ENCODE data around the gene SUGCT.
A peak's percentile ranks its signal among the peaks of the same experiment; 100 is the strongest.

SUGCT gene

DNA sequence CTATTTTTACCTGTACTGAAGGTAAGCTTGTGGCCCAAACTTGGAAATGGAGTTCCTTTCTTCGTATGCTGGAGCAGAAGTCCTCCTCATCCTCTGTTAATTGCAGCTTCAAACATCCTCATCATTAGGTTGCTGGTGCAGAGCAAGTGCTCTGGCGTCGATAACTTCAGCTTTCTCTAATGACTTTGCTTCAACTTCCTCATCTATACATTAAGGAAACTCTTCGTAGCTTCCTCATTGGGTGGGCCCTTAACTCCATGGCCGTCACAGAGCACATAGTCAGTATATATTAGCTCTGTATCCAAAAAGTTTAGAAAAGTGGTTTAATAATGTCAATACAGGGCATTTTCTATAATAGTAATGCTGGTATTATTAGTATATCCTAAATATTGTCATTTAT, 447.7 kb downstream of the SUGCT start:
- TF ChIP-seq GABPA (IDR thresholded peaks at IDR 0.05; ENCODE audit: low read depth) = no peak
- no peak for TF ChIP-seq POLR2AphosphoS5 (IDR thresholded peaks at IDR 0.05; ENCODE audit: low read depth)
- no peak overlapping the region for H3K27ac ChIP-seq (replicated peaks)
- no peak overlapping the region for H3K4me3 ChIP-seq (replicated peaks; ENCODE audit: insufficient read depth, low read length)
- peak; percentile 26 to 45 for DNase-seq (ENCODE audit: low read depth in 1 of 2, low spot score in 1 of 2)
- H3K27me3 ChIP-seq (ENCODE audit: insufficient read depth, poor library complexity, severe bottlenecking) = no peaks in the 10 kb centered on the region

DNA sequence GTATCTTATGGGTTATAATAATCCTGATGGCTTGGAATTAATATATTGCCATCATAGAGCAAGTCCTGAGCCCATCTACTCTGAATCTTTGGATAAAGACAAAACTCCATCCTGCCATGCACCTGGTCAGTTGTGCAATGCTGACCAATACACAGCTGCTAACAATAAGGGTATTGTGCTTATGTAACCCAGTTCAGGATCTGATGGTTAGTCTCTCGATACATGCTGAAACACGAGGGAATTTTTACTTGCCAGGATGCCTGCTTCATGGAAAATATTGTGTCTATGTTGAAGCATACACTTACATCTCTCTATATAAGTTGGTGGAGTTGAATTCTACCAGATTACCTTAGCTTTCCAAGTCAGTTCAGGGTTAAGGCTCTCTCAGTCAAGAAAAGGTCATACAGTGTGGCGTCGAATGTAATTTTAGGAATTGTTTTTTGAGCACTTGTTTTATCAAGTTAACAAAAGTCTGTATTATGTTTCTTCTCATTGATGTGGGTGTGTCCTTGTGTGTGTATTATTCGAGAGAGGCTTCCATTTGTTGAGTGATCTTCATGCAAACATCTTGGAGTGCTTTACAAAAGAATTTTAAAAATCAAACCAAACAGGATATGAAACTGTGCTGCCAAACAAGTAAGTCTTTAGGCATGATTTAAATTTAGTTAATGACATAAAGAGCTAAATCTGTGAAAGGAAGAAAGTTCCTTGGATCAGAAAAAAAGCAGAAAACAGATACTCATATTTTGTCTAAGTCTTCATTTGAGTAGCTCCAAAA, 449.1 kb downstream of the SUGCT start:
- H3K27ac ChIP-seq (replicated peaks) = no peak overlapping the region
- no peaks in the 10 kb centered on the region for H3K27me3 ChIP-seq (ENCODE audit: insufficient read depth, poor library complexity, severe bottlenecking)
- peak in 1 of 2 experiments; percentile 44 for DNase-seq (ENCODE audit: low read depth in 1 of 2, low spot score in 1 of 2)
- TF ChIP-seq GABPA (IDR thresholded peaks at IDR 0.05; ENCODE audit: low read depth) (no peak), SPI1 (IDR thresholded peaks at IDR 0.05; ENCODE audit: borderline replicate concordance, low read depth) (no peak), POLR2AphosphoS5 (IDR thresholded peaks at IDR 0.05; ENCODE audit: low read depth) (no peak)
- TF ChIP-seq, protein P1, sequence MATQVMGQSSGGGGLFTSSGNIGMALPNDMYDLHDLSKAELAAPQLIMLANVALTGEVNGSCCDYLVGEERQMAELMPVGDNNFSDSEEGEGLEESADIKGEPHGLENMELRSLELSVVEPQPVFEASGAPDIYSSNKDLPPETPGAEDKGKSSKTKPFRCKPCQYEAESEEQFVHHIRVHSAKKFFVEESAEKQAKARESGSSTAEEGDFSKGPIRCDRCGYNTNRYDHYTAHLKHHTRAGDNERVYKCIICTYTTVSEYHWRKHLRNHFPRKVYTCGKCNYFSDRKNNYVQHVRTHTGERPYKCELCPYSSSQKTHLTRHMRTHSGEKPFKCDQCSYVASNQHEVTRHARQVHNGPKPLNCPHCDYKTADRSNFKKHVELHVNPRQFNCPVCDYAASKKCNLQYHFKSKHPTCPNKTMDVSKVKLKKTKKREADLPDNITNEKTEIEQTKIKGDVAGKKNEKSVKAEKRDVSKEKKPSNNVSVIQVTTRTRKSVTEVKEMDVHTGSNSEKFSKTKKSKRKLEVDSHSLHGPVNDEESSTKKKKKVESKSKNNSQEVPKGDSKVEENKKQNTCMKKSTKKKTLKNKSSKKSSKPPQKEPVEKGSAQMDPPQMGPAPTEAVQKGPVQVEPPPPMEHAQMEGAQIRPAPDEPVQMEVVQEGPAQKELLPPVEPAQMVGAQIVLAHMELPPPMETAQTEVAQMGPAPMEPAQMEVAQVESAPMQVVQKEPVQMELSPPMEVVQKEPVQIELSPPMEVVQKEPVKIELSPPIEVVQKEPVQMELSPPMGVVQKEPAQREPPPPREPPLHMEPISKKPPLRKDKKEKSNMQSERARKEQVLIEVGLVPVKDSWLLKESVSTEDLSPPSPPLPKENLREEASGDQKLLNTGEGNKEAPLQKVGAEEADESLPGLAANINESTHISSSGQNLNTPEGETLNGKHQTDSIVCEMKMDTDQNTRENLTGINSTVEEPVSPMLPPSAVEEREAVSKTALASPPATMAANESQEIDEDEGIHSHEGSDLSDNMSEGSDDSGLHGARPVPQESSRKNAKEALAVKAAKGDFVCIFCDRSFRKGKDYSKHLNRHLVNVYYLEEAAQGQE (IDR thresholded peaks at IDR 0.05; ENCODE audit: insufficient replicate concordance, low read depth) = no peak
- TF ChIP-seq, protein P2, sequence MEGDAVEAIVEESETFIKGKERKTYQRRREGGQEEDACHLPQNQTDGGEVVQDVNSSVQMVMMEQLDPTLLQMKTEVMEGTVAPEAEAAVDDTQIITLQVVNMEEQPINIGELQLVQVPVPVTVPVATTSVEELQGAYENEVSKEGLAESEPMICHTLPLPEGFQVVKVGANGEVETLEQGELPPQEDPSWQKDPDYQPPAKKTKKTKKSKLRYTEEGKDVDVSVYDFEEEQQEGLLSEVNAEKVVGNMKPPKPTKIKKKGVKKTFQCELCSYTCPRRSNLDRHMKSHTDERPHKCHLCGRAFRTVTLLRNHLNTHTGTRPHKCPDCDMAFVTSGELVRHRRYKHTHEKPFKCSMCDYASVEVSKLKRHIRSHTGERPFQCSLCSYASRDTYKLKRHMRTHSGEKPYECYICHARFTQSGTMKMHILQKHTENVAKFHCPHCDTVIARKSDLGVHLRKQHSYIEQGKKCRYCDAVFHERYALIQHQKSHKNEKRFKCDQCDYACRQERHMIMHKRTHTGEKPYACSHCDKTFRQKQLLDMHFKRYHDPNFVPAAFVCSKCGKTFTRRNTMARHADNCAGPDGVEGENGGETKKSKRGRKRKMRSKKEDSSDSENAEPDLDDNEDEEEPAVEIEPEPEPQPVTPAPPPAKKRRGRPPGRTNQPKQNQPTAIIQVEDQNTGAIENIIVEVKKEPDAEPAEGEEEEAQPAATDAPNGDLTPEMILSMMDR (IDR thresholded peaks at IDR 0.05; ENCODE audit: insufficient read depth, low read length) = no peak
- no peak overlapping the region for H3K4me3 ChIP-seq (replicated peaks; ENCODE audit: insufficient read depth, low read length)

DNA sequence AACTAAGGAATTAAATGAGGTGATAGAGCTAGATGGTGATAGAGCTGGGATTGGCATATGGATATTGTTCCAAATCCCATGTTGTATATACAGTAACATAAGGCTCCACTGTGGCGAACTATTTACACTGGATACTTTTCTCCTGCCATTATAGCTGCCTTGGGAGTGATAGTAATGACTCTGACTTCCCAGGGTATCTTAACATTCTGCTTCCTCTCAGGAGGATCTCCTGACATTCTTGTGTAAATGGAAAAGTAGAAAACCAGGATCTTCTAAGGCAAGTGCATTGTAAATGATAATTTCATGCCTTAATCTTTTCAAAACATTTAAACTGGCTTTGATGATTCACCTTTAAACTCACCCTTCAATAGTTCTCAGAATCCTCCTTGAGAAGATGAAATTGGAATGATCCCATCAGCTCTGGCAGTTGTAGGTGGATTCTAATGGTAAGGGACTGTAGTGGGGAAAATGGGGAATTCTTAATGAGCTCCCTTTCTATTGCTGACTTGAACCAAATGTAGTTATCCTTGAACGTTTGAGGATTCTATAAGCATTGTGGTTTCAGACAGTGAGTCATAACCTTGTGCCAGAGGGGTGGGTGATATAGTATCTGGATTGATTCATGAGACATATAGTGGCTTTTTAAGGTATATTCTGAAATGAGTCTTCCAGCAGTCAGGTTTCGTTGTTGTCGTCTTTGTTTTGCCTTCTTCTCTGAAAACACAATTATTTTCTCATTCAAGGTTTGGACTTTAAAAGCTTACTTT, 450.0 kb downstream of the SUGCT start:
- no peak overlapping the region for H3K27ac ChIP-seq (replicated peaks)
- H3K27me3 ChIP-seq (ENCODE audit: insufficient read depth, poor library complexity, severe bottlenecking) = no peaks in the 10 kb centered on the region
- H3K4me3 ChIP-seq (replicated peaks; ENCODE audit: insufficient read depth, low read length) = no peak overlapping the region
- TF ChIP-seq, protein P1 (IDR thresholded peaks at IDR 0.05; ENCODE audit: insufficient replicate concordance, low read depth) = no peak
- TF ChIP-seq GABPA (IDR thresholded peaks at IDR 0.05; ENCODE audit: low read depth) (no peak), SPI1 (IDR thresholded peaks at IDR 0.05; ENCODE audit: borderline replicate concordance, low read depth) (no peak), POLR2AphosphoS5 (IDR thresholded peaks at IDR 0.05; ENCODE audit: low read depth) (no peak)
- TF ChIP-seq, protein P2 (IDR thresholded peaks at IDR 0.05; ENCODE audit: insufficient read depth, low read length) = no peak
- no peak for DNase-seq (ENCODE audit: low read depth in 1 of 2, low spot score in 1 of 2)

DNA sequence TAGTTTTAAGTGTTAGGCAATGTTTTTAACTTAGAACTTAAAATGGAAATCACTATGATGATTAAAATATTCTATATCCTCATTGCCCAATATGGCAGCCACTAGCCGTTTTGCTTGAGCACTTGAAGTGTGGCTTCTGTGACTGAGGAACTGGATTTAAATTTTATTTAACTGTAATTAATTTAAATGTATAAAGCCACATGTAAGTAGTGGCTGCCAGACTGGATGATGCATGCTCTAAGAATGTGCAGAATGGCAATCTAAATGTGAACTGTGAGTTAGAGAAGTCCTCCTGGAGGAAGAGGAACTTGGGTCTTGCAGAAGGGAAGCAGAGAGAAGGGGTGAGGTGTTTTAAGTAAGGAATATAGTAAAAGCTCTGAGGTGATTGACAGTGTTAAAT, 451.4 kb downstream of the SUGCT start:
- Histone ChIP-seq H3K27me3 (ENCODE audit: insufficient read depth, poor library complexity, severe bottlenecking) (no peaks in the 10 kb centered on the region), H3K27ac (replicated peaks) (0 out of 2 replicates have a peak overlapping the region, but pooled peaks have one; percentile 1), H3K4me3 (replicated peaks; ENCODE audit: insufficient read depth, low read length) (no peak overlapping the region)
- TF ChIP-seq POLR2AphosphoS5 (IDR thresholded peaks at IDR 0.05; ENCODE audit: low read depth) (no peak), SPI1 (IDR thresholded peaks at IDR 0.05; ENCODE audit: borderline replicate concordance, low read depth) (peak; percentile 72; the same call in 1 of the 2 replicates), GABPA (IDR thresholded peaks at IDR 0.05; ENCODE audit: low read depth) (no peak)
- TF ChIP-seq, protein P2 (IDR thresholded peaks at IDR 0.05; ENCODE audit: insufficient read depth, low read length) = no peak
- TF ChIP-seq, protein P1 (IDR thresholded peaks at IDR 0.05; ENCODE audit: insufficient replicate concordance, low read depth) = no peak
- DNase-seq (ENCODE audit: low read depth in 1 of 2, low spot score in 1 of 2) = peak; percentile 39 to 41
